MCF 10A (cell line): ENCODE measurements around the gene COL6A6. TPM values are rescaled to one million over a fixed set of nuclear protein-coding genes. Genes with fewer than 3 reads are reported as not detected.

Experiments used
- BruUV-seq: library from RNA; stranded (reverse); fragments of 400-500 nt; replicated peaks from 2 replicates; lab custom pipeline; 2021; lab: Mats Ljungman, UMichigan
- CTCF ChIA-PET: fragments of 300-600 bp; sonication (Branson Sonifier 250); formaldehyde crosslinking; extraction: SDS; loops from one replicate; lab custom pipeline; 2021; ENCODE audit warnings: antibody characterized with exemption, inconsistent platforms; lab: Yijun Ruan, JAX
- POLR2A ChIA-PET: fragments of 300-600, 350-650 bp; sonication (Branson Sonifier 250); formaldehyde crosslinking; extraction: SDS; loops from one replicate; lab custom pipeline; 2020; ENCODE audit warnings: antibody characterized with exemption, inconsistent platforms; lab: Yijun Ruan, JAX
- DNase-seq: peaks from one replicate; pipeline ENCODE4 v3.0.0-alpha.2; 2018; ENCODE audit not compliant: unreplicated experiment
- H3K27ac Mint-ChIP-seq: one replicate; pipeline ENCODE4 v1.8.0; 2022; ENCODE audit warnings: mild to moderate bottlenecking, low read depth, mixed read lengths; ENCODE audit not compliant: unreplicated experiment
- H3K27me3 Mint-ChIP-seq: one replicate; pipeline ENCODE4 v1.8.0; 2022; ENCODE audit warnings: mixed read lengths; ENCODE audit not compliant: insufficient read depth, unreplicated experiment
- H3K36me3 Mint-ChIP-seq: one replicate; pipeline ENCODE4 v1.8.0; 2022; ENCODE audit warnings: mild to moderate bottlenecking, moderate library complexity, mixed read lengths; ENCODE audit not compliant: insufficient read depth, unreplicated experiment
- H3K4me1 Mint-ChIP-seq: one replicate; pipeline ENCODE4 v1.8.0; 2022; ENCODE audit warnings: mixed read lengths; ENCODE audit not compliant: insufficient read depth, unreplicated experiment
- H3K4me3 Mint-ChIP-seq: one replicate; pipeline ENCODE4 v1.8.0; 2022; ENCODE audit warnings: mild to moderate bottlenecking, moderate library complexity, mixed read lengths; ENCODE audit not compliant: unreplicated experiment
- H3K9me3 Mint-ChIP-seq: one replicate; pipeline ENCODE4 v1.8.0; 2022; ENCODE audit warnings: mixed read lengths; ENCODE audit not compliant: unreplicated experiment
- intact Hi-C: fragments of 100-400 bp; cut with micrococcal nuclease; formaldehyde crosslinking; loops from 2 replicates; pipeline ENCODE4 v1.14.1; 2022
- total RNA-seq: library from RNA; stranded (reverse); gene quantifications from 2 replicates; pipeline ENCODE4 v1.2.3, GENCODE V29; 2022
- TF ChIP-seq, protein P1 (sequence below): fragments of 200-600 bp; IDR thresholded peaks from one replicate; pipeline ENCODE4 v1.8.0; 2022; ENCODE audit warnings: antibody characterized with exemption, mild to moderate bottlenecking; ENCODE audit not compliant: unreplicated experiment

The COL6A6 gene
- total RNA-seq, 1 experiment from 2014 or later: not detected

DNA sequence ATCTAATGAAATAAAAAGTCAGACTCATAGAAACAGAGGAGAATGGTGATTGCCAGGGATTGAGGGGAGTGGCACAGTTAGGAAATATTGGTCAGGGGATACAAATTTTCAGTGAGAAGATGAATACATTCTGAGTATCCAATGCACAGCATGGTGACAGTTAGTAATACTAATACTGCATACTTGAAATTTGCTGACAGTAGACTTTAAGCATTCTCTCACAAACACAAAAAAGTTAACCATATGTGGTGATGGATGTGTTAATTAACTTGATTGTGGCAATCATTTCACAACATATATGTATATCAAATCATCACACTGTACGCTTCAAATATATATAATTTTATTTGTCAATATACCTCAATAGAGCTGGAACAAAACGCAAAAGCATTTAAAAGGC lies 9.2 kb upstream of the COL6A6 start:
- H3K27me3 Mint-ChIP-seq: peaks cover 53% of the 10 kb centered on the region
- intact Hi-C loops: no loop called here
- H3K4me1 Mint-ChIP-seq: no peaks in the 10 kb centered on the region
- no peak overlapping the region for H3K27ac Mint-ChIP-seq
- no peak overlapping the region for H3K4me3 Mint-ChIP-seq
- H3K9me3 Mint-ChIP-seq: peaks cover 6% of the 10 kb centered on the region
- BruUV-seq: no TSS peak
- POLR2A ChIA-PET: no interaction called here
- CTCF ChIA-PET: no interaction called here
- DNase-seq: no peak
- TF ChIP-seq, protein P1, sequence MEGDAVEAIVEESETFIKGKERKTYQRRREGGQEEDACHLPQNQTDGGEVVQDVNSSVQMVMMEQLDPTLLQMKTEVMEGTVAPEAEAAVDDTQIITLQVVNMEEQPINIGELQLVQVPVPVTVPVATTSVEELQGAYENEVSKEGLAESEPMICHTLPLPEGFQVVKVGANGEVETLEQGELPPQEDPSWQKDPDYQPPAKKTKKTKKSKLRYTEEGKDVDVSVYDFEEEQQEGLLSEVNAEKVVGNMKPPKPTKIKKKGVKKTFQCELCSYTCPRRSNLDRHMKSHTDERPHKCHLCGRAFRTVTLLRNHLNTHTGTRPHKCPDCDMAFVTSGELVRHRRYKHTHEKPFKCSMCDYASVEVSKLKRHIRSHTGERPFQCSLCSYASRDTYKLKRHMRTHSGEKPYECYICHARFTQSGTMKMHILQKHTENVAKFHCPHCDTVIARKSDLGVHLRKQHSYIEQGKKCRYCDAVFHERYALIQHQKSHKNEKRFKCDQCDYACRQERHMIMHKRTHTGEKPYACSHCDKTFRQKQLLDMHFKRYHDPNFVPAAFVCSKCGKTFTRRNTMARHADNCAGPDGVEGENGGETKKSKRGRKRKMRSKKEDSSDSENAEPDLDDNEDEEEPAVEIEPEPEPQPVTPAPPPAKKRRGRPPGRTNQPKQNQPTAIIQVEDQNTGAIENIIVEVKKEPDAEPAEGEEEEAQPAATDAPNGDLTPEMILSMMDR: no peak
- H3K36me3 Mint-ChIP-seq: no peaks in the 10 kb centered on the region

DNA sequence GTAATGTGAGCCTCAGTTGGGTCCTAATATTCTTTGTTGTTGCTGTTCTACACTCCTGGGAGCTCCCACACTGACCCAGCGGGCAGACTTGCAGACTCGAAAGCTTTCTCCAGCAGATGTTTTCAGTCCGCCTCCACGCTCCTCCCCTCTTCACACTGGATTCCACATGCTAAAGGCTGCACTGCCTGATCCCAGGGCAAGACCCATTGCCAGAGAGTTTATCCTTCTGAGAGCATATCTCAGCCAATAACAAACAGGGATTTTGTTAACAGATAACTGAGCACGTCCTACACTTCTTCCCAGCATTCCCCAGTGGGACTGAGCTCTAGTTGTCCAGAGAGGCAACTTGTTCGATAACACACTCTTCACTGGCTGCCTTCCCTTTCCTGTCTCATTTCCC lies 8.0 kb upstream of the COL6A6 start:
- TF ChIP-seq, protein P1: no peak
- no peak overlapping the region for H3K4me3 Mint-ChIP-seq
- no peaks in the 10 kb centered on the region for H3K4me1 Mint-ChIP-seq
- no peaks in the 10 kb centered on the region for H3K36me3 Mint-ChIP-seq
- H3K27me3 Mint-ChIP-seq: peaks cover 58% of the 10 kb centered on the region
- ChIA-PET POLR2A (no interaction called here), CTCF (no interaction called here)
- DNase-seq: no peak
- peaks cover 9% of the 10 kb centered on the region for H3K9me3 Mint-ChIP-seq
- no TSS peak for BruUV-seq
- H3K27ac Mint-ChIP-seq: no peak overlapping the region
- intact Hi-C loops: no loop called here

DNA sequence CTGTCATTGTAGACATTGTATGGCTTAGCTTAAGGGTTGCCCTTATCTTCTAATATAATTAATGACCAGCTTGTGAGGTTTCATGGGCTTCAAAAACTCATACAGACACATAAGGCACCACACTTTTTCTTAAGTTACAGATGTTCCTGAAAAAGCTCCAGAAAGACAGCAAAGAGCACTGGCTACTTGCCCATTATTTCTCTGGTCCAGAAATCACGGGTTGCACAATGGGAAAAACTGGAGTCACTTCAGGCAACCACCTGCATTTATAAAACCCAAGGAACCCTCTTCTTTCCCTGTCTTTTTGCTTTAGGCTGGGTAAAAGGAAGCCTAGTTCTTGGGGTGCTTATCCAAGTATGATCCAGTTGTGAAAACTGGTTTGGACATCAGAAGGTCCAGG lies 2.3 kb upstream of the COL6A6 start:
- TF ChIP-seq, protein P1: no peak
- no peaks in the 10 kb centered on the region for H3K4me1 Mint-ChIP-seq
- peaks cover 60% of the 10 kb centered on the region for H3K27me3 Mint-ChIP-seq
- BruUV-seq: no TSS peak
- peaks cover 15% of the 10 kb centered on the region for H3K9me3 Mint-ChIP-seq
- no peak overlapping the region for H3K27ac Mint-ChIP-seq
- ChIA-PET POLR2A (no interaction called here), CTCF (no interaction called here)
- no peaks in the 10 kb centered on the region for H3K36me3 Mint-ChIP-seq
- no peak overlapping the region for H3K4me3 Mint-ChIP-seq
- DNase-seq: peak; percentile 6
- intact Hi-C loops: no loop called here

DNA sequence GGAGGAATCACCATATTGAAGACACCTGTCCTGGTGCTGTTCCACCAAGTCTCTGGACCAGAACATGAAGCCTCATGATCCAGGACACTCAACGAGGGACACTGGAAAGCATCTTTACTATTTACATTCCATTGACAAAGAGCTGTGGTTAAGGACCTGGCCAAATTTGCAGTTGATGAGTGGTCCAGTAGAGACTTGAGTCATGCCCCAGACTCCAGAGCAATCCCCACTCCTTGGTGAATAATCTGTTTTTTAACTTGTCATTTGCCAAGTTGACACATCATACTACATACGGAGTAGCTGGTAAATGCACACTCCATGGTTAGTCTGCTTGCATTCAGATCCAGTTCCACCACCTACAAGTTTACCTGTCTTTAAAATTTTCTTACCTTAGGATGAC lies 1.2 kb upstream of the COL6A6 start:
- Mint-ChIP-seq H3K36me3 (no peaks in the 10 kb centered on the region), H3K27ac (no peak overlapping the region), H3K9me3 (peaks cover 15% of the 10 kb centered on the region), H3K4me1 (no peaks in the 10 kb centered on the region), H3K27me3 (peaks cover 56% of the 10 kb centered on the region), H3K4me3 (no peak overlapping the region)
- intact Hi-C loops: no loop called here
- POLR2A ChIA-PET: no interaction called here
- TF ChIP-seq, protein P1: no peak
- CTCF ChIA-PET: no interaction called here
- DNase-seq: no peak
- BruUV-seq: no TSS peak
